22Rv1 (cell line): ENCODE results near the gene DHRS7.

Experiments used
- CTCF ChIP-seq: fragments of 450-650 bp; IDR thresholded peaks from 2 replicates; pipeline ENCODE4 v1.5.1; 2017; ENCODE audit warnings: mild to moderate bottlenecking
- ZFX ChIP-seq: fragments of 450-650 bp; IDR thresholded peaks from 2 replicates; pipeline ENCODE4 v1.6.1; 2017; ENCODE audit warnings: antibody characterized with exemption, borderline replicate concordance

GRCh38 chr14:60114881-60115280, 50.3 kb downstream of the DHRS7 start:
- TF ChIP-seq CTCF (no peak), ZFX (no peak)
